Body of pancreas (tissue), 4 donors: Measurements from ENCODE around the gene CLMN. TPM values are rescaled to one million over a fixed set of nuclear protein-coding genes. Genes with fewer than 3 reads are reported as not detected.

Experiments used
- ATAC-seq: fragments of 150-250 bp; one replicate; pipeline ENCODE4 v1.9.1; 2016
- DNase-seq, 4 donors: peaks; one replicate each; pipeline ENCODE4 v3.0.0-alpha.2; 2019
- H3K27ac ChIP-seq, 4 donors: fragments of 200-600 bp; sonication (generic); 1 replicate in 3 of 4; 2 replicates in 1 of 4; pipeline versions ENCODE4 v1.5.1 to v1.6.1; 2016 to 2019; ENCODE audit warnings: mild to moderate bottlenecking in 1 of 4, mixed read lengths in 1 of 4, moderate library complexity in 1 of 4
- H3K27me3 ChIP-seq, 2 donors: fragments of 200-600 bp; sonication (generic); one replicate each; pipeline ENCODE4 v1.6.0; 2016; ENCODE audit warnings: mild to moderate bottlenecking in 1 of 2
- H3K36me3 ChIP-seq, 2 donors: fragments of 200-600 bp; sonication (generic); replicated peaks in 1 of 2; 2 replicates each; pipeline ENCODE4 v1.5.1; 2016; ENCODE audit warnings: low read depth in 2 of 2; ENCODE audit not compliant: insufficient read depth in 1 of 2
- H3K4me1 ChIP-seq: fragments of 200-600 bp; sonication (generic); one replicate; pipeline ENCODE4 v1.6.0; 2016
- H3K4me3 ChIP-seq, 2 donors: fragments of 200-600 bp; sonication (generic); 1 replicate in 1 of 2; 2 replicates in 1 of 2; pipeline ENCODE4 v1.5.1; 2016 to 2019
- H3K9me3 ChIP-seq, 3 donors: fragments of 200-600 bp; sonication (generic); 1 replicate in 2 of 3; 2 replicates in 1 of 3; pipeline ENCODE4 v1.5.1; 2016
- CTCF ChIP-seq, 7 experiments: fragments of 450-650 bp in 4 of 7; fragments of 200-600 bp in 3 of 7; sonication (generic) in 3 of 7; IDR thresholded peaks; one replicate each; pipeline ENCODE4 v1.5.1; 2016 to 2019; ENCODE audit warnings: antibody characterized with exemption in 7 of 7
- POLR2A ChIP-seq, 3 donors: fragments of 450-650 bp; IDR thresholded peaks; one replicate each; pipeline ENCODE4 v1.6.1; 2016; ENCODE audit warnings: antibody characterized with exemption in 3 of 3, mild to moderate bottlenecking in 2 of 3
- WGBS, 2 donors: methylation state at CpG; one replicate each; pipeline ENCODE4 v1.1.5; 2017; 5-methylcytosine and 5-hydroxymethylcytosine counted together
- intact Hi-C: fragments of 100-400 bp; cut with DNase I; formaldehyde crosslinking; loops from one replicate; pipeline ENCODE4 v1.15.1; 2023
- total RNA-seq, 2 donors: library from RNA; depleted of rRNA; stranded (reverse); fragments of >200 nt; gene quantifications; one replicate each; pipeline ENCODE4 v1.1.0, GENCODE V29; 2016

The CLMN gene
- total RNA-seq, 2 donors from 2014 or later = 53.7 to 54.7 TPM

- H3K4me3 ChIP-seq = no peak overlapping the region
- no peak overlapping the region for H3K27ac ChIP-seq
- 64 to 75% methylated on average over 8 to 9 of the region's 9 CpGs for WGBS, 2 donors
- intact Hi-C loops = no loop called here
- H3K36me3 ChIP-seq = no peaks in the 10 kb centered on the region
- ATAC-seq = no peak
- peaks cover 22% of the 10 kb centered on the region for H3K4me1 ChIP-seq
- no peaks in the 10 kb centered on the region for H3K27me3 ChIP-seq
- H3K9me3 ChIP-seq = no peaks in the 10 kb centered on the region
- TF ChIP-seq CTCF (IDR thresholded peaks at IDR 0.05) = no peak
- TF ChIP-seq POLR2A (IDR thresholded peaks at IDR 0.05) = no peak
- no peak for DNase-seq
Measured at GRCh38 chr14:95362138-95362494, 42.4 kb upstream of the CLMN start.

- ATAC-seq (peak; percentile 69), DNase-seq (peak; percentile 67 to 72 (median 72))
- intact Hi-C loops = no loop called here
- 31 to 46% methylated on average over 12 to 19 of the region's 19 CpGs for WGBS, 2 donors
- Histone ChIP-seq H3K36me3 (no peaks in the 10 kb centered on the region), H3K4me1 (peaks cover 22% of the 10 kb centered on the region), H3K4me3 (no peak overlapping the region), H3K9me3 (no peaks in the 10 kb centered on the region), H3K27me3 (no peaks in the 10 kb centered on the region), H3K27ac (peak overlapping the region in 3 of 4 donors; percentile 76 to 80 (median 80))
- TF ChIP-seq CTCF (IDR thresholded peaks at IDR 0.05) (peak; percentile 57 to 80 (median 70)), POLR2A (IDR thresholded peaks at IDR 0.05) (no peak)
Measured at GRCh38 chr14:95361373-95362137, 41.8 kb upstream of the CLMN start.

- TF ChIP-seq POLR2A (IDR thresholded peaks at IDR 0.05) (no peak), CTCF (IDR thresholded peaks at IDR 0.05) (no peak)
- H3K4me1 ChIP-seq = peaks cover 22% of the 10 kb centered on the region
- H3K9me3 ChIP-seq = no peaks in the 10 kb centered on the region
- no peaks in the 10 kb centered on the region for H3K27me3 ChIP-seq
- H3K4me3 ChIP-seq = no peak overlapping the region
- no peaks in the 10 kb centered on the region for H3K36me3 ChIP-seq
- no peak for DNase-seq
- WGBS, 2 donors = 69 to 75% methylated on average over 9 of the region's 9 CpGs
- no peak for ATAC-seq
- H3K27ac ChIP-seq = peak overlapping the region; percentile 29 to 80 (median 78)
- intact Hi-C loops = no loop called here
Measured at GRCh38 chr14:95360828-95361227, 41.1 kb upstream of the CLMN start.

- peak overlapping the region; percentile 29 to 80 (median 78) for H3K27ac ChIP-seq
- H3K36me3 ChIP-seq = no peaks in the 10 kb centered on the region
- peak; percentile 58 for ATAC-seq
- intact Hi-C loops = no loop called here
- WGBS, 2 donors = 50 to 61% methylated on average over 9 to 42 of the region's 47 CpGs
- H3K4me1 ChIP-seq = peaks cover 22% of the 10 kb centered on the region
- no peak overlapping the region for H3K4me3 ChIP-seq
- H3K9me3 ChIP-seq = no peaks in the 10 kb centered on the region
- TF ChIP-seq CTCF (IDR thresholded peaks at IDR 0.05) = no peak
- TF ChIP-seq POLR2A (IDR thresholded peaks at IDR 0.05) = peak in 1 of 3 donors; percentile 14
- H3K27me3 ChIP-seq = no peaks in the 10 kb centered on the region
- DNase-seq = peak in 3 of 4 donors; percentile 27 to 49 (median 42)
Measured at GRCh38 chr14:95359994-95360826, 40.5 kb upstream of the CLMN start.
